SKM-1 (cell line): Measurements from ENCODE around the gene MIA2.
"Not testable (repeated sequence)": the region's sequence is repeated elsewhere in the genome, so short reads cannot be mapped to it uniquely, and the experiment has no call there.

Experiments used
- DNase-seq: peaks from one replicate; lab custom pipeline; 2025; ENCODE audit not compliant: unreplicated experiment; lab: John Stamatoyannopoulos, UW

Gene MIA2

DNA sequence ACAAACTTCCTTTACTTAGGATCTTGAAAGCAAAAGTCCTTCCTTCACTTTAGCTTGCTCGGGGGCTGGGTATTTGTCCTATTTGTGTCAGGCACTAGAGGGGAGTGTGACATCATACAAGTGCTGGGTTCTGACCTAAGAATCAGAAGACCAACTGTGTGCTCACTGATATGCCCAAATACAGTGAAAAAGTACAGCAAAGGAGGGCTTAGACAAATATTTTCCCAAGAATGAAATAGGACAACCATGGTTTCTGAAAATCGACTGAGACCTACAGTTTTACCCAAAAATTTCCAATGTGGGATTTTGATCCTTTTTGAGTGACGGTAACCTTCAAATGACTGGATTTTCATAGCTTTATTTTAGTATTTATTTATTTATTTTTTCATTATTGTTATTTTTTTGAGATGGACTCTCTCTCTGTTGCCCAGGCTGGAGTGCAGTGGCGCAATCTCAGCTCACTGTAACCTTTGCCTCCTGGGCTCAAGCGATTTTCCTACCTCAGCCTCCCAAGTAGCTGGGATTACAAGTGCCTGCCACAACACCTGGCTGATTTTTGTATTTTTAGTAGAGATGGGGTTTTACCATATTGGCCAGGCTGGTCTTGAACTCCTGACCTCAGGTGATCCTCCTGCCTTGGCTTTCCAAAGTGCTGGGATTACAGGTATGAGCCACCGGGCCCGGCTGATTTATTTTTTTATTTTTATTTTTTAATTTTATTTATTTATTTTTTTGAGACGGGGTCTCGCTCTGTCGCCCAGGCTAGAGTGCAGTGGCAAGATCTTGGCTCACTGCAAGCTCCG, 1.8 kb upstream of the MIA2 start:
- DNase-seq = peak; percentile 6

GRCh38 chr14:39232554-39233415, 930 bp upstream of the MIA2 start:
- no peak for DNase-seq

- not testable (repeated sequence) for DNase-seq
Observed at GRCh38 chr14:39234986-39235385, 1.3 kb downstream of the MIA2 start.

GRCh38 chr14:39235466-39235865, 1.8 kb downstream of the MIA2 start:
- DNase-seq = not testable (repeated sequence)

DNA sequence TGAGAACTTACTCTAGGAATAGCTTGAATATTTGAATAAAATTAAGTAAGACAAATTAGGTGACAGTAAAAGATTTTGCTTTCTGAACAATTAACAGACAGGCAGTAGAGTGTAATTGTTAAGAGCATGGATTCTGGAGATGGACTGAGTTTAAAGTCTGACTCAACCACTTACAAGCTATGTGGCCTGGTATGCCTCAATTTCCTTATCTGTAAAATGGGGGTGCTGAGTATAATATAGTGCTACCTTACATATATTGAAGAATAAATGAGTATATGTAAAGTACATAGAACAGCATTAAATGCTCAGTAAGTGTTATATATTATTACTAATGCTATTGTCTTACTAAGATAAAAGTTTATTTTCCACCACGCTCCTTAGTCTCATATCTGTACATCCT, 7.1 kb downstream of the MIA2 start:
- DNase-seq = no peak

DNA sequence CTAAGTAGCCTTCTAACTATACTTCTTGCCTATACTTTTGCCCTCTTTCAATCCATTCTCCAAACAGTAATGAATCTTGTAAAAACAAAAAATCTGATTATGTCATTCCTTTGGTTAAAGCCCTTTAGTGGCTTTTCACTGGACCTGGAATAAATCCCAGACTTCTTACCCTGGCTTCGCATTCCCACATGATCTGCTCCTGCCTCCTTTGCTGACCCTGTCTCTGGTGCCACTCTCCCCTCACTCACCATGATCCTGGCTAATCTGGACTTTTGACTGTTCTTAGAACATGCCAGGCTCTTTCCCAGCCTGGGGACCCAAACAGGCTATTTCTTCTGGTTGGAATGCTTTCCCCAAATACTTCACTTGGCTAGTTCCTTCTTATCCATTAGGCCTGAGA, 7.9 kb downstream of the MIA2 start:
- no peak for DNase-seq

DNA sequence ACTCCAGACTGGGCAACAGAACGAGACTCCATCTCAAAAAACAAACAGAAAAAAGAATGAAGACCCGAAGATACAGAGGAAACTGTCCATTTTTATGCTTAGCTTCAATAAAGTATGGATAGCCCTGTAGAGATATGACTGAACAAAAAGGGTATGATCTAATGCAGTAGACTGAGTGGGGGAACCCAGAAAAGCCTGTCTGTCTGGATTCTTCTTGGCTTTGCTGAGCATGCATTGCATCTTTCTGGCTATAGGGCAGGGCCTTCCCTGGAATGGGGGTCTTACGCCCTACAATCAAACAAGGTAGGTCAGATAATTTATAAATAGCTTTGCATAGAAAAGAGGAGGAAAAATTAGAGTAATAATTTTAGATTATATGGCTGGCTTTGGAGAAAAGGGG, 10.1 kb downstream of the MIA2 start:
- DNase-seq = no peak

DNA sequence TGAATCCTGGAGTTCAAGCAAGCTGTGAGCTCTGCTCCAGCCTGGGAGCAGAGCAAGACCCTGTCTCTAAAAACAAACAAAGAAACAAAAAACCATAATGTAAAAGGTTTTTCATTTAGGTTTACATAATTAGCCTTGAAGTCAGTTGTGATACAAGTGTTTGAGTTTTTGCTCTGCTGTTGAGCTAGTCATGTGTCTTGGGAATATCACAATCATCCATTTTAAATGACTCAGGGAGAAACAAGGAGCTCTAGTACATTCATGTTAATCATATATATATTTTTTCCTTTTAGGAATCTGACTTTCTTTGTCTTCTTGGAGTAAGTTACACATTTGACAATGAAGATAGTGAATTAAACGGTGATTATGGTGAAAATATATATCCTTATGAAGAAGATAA, 12.9 kb downstream of the MIA2 start:
- no peak for DNase-seq

GRCh38 chr14:39247256-39247655, 13.5 kb downstream of the MIA2 start:
- no peak for DNase-seq

DNA sequence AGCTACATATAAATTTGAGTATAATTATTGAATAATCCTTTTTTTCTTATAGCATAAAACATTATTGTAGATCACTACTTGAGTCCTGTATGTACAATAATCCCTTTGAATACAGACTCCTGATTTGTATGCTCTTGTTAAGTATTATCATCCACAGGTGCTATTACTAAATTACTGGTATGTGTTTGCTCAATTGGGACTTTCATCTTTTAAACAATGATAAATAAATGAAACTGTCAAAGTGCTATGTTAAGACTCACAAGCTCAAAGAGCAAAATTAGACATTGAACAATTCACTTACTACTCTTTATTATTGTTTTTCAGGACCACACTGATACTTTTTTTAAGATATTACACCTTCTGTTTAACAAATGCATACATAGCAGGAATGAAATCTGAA, 17.8 kb downstream of the MIA2 start:
- no peak for DNase-seq

DNA sequence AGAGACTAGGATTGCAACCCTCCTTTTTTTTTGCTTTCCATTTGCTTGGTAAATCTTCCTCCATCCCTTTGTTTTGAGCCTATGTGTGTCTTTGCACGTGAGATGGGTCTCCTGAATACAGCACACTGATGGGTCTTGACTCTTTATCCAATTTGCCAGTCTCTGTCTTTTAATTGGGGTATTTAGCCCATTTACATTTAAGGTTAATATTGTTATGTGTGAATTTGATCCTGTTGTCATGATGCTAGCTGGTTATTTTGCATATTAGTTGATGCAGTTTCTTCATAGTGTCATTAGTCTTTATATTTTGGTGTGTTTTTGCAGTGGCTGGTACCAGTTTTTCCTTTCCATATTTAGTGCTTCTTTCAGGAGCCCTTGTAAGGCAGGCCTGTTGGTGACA, 23.7 kb downstream of the MIA2 start:
- not testable (repeated sequence) for DNase-seq

DNA sequence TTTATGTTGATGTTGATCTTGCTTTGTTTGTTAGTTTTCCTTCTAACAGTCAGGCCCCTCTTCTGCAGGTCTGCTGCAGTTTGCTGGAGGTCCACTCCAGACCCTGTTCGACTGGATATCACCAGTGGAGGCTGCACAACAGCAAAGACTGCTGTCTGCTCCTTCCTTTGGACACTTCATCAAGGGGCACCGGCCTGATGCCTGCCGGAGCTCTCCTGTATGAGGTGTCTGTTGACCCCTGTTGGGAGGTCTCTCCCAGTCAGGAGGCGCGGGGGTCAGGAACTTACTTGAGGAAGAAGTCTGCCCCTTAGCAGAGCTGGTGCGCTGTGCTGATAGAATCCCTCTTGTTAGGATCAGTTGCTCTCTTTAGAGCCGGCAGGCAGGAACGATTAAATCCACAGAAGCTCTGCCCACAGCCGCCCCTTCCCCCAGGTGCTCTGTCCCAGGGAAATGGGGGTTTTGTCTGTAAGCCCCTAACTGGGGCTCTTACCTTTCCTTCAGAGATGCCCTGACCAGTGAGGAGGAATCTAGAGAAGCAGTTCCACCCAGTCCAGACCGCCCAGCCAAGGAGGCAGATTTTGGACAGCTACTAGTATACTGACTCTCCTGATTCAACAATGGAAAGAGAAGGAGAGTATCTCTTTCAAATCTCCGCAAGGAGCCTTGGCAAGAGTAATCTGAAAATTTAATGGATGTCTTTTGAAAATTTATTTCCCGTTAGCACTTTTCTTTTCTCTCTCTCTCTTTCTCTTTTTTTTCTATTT, 25.2 kb downstream of the MIA2 start:
- no peak for DNase-seq

DNA sequence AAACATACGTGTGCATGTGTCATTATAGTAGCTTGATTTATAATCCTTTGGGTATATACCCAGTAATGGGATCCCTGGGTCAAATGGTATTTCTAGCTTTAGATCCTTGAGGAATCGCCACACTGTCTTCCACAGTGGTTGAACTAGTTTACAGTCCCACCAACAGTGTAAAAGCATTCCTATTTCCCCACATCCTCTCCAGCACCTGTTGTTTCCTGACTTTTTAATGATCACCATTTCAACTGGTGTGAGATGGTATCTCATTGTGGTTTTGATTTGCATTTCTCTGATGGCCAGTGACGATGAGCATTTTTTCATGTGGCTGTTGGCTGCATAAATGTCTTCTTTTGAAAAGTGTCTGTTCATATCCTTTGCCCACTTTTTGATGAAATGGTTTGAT, 26.4 kb downstream of the MIA2 start:
- not testable (repeated sequence) for DNase-seq

DNA sequence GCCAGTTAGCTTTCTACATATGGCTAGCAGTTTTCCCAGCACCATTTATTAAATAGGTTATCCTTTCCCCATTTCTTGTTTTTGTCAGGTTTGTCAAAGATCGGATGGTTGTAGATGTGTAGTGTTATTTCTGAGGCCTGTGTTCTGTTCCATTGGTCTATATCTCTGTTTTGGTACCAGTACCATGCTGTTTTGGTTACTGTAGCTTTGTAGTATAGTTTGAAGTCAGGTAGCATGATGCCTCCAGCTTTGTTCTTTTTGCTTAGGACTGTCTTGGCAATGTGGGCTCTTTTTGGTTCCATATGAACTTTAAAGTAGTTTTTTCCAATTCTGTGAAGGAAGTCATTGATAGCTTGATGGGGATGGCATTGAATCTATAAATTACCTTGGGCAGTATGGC, 28.5 kb downstream of the MIA2 start:
- not testable (repeated sequence) for DNase-seq

DNA sequence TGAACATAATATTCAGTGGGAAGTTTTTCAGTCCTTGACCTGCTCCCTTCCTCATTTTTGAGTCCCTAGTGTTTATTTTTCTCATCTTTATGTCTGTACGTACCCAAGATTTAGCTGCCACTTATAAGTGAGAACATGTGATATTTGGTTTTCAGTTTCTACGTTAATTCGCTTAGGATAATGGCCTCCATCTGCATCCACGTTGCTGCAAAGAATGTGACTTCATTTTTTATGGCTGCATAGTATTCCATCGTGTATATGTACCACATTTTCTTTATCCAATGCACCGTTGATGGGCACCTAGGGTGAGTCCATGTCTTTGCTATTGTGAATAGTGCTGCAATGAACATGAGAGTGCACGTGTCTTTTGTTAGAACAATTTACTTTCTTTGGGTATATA, 30.3 kb downstream of the MIA2 start:
- DNase-seq = no peak

DNA sequence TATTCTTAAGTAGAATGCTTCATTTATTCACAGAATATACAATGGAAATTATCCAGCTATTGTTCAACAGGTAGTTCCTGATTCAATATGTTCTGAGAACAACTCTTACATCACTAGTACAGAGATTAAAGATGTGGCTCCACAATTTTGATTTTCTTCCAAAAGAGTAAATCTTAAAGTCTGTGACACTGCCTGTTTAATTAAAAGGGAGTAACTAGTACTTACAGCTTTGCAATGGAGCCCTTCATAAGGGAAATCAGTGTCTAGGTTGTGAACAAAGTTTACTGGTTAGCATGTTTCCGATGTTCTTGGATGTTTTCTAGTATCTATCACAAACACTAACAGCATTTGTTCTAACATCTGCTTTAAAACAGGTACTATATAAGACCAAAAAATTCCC, 30.8 kb downstream of the MIA2 start:
- no peak for DNase-seq

DNA sequence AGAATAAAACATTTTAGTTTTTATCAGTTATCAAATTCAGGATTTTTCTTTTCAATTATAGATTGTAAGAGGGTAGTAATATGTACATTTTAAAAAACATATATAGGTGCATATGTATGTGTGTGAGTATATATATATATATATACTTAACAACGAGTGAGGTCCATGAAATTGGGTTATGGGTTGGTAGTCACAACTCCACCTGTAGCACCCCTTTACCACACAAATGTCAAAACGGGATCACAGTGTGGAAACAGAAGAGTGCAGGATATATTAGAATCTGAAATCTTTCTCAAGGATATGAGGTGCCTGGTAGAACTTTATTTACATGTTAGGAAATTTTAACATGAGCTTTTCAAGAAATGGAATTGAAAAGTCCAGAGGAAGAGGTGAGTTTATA, 31.3 kb downstream of the MIA2 start:
- DNase-seq = no peak

DNA sequence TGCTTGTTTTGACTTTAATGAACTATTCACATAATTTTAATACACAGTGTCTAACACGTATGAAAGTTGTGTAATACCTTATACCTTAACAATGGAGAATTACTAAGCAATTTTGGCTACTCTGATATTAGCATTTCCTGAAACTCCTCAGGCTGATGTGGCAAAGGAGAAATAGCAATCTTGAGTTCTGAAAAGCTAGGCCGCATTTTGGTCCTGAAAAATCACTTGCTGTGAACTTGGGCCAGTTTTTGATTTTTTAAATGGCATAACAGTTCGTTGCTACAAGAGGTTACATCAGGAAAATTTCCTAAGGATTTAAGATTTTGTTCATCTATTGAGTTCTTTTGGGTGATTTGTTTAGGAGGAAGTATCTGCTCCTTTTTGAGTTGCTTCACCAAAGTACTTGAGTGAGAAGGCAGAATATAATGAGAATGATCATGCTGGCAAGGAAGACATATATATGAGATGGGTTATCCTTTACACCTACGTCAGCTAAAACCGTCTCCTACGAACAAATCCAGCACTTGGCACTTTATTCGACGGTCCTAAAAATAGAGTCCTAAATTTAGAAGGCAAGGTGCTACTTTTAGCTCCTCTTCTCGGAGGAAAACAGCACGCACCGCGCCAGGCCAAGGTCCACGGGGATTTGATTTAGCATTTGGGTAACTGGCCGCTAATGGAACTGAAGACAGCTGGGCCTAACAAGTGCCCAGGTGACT, 32.2 kb downstream of the MIA2 start:
- DNase-seq = no peak

DNA sequence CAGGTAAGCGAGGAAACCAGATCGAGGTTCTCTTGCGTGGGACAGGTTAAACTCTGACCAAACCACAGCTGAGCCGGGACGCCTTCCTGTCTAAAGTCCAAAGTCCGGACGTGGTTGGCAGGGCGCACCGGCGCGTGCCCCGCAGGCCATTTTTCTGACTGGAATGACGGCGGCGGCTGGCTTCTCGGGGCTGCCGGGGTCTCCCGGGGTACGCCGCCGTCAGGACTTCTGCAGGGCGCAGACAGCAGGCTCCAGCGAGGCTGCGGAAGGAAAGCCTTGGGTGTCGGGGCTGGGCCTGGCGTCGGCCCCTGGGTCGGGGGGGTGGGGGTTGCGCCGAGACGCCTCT, 32.8 kb downstream of the MIA2 start:
- DNase-seq = no peak

DNA sequence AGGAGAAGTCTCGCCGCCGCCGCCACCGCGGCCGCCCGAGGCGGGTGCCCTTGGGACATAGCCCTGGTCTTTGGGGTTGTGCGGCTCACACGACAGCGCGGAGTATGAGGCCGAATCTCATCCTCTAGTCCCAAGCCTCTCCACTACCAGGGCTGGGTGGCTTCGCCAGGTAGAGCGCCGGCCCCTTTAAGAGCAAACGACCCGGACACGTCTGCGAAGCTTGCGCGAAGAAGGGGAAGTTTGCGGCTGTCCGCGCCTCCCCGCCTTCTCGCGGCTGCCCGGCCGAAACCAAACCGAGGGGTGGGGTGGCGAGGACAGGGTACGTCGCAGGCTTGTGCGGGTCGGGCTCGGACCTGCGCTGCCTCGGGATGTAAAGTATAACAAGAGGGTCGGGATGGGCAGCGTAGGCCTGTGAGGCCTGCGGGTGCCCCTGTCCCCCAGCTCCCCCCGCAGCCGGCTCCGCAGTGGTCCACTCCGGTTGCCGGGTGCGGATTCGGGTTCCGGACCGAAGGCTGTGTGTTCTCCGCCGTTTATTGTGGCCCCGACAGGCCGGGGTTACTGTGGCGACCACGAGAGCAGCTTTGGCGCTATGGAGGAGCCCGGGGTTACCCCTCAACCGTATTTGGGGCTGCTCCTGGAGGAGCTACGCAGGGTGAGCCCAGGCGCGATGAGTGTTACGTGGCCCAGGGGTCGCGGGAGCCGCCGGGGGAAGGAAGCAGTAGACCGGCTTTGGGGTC, 33.3 kb downstream of the MIA2 start:
- peak; percentile 33 for DNase-seq
